GM15510 (cell line): ENCODE results near the gene CD6.

Experiments
- POLR2A ChIP-seq: IDR thresholded peaks from 3 replicates; pipeline ENCODE4 v1.6.1; 2011; ENCODE audit warnings: borderline replicate concordance; ENCODE audit not compliant: insufficient read length; ENCODE audit errors: extremely low read depth

Gene CD6

GRCh38 chr11:61055776-61056175 is 84.3 kb downstream of the CD6 start:
- no peak for TF ChIP-seq POLR2A

DNA sequence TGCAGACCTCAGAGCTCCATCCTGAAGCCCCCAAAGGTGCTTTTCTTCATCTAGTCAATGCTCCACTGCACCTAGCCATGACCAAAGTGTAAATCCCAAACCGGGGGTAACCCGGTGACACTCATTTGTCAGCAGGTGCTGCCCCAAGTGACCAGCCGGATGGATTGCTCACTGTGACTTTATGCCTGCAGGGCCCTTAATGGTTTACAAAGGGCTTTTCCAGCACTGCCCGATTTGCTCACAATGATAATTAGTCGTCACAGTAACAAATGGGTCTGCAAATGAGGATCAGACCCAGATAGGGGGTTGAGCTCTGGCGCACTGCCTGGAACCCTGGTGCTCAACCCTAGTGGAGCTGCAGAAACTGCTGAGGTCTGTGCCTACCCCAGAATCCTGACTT is 85.1 kb downstream of the CD6 start:
- TF ChIP-seq POLR2A = no peak

DNA sequence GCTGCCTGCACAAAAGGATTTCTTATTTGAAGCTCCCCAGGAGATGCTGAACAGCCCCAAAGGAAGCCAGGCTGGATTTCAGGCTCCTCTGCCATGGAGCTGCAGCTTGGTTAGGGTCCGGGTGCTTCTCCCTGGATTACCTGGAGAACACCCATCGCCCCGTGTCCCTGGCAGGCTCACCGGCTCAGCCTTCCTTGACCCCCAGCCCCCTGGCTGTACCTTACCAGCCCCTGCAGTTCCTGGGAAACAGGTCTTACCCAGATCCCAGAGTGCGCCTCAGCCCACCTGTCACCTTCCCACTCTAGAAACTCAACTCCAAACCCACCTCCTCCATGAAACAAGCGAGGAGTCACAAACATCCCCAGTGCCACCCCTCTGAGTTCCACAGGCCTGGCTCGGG is 85.5 kb downstream of the CD6 start:
- TF ChIP-seq POLR2A = no peak

- no peak for TF ChIP-seq POLR2A
Measured at GRCh38 chr11:61057615-61058014, 86.1 kb downstream of the CD6 start.

DNA sequence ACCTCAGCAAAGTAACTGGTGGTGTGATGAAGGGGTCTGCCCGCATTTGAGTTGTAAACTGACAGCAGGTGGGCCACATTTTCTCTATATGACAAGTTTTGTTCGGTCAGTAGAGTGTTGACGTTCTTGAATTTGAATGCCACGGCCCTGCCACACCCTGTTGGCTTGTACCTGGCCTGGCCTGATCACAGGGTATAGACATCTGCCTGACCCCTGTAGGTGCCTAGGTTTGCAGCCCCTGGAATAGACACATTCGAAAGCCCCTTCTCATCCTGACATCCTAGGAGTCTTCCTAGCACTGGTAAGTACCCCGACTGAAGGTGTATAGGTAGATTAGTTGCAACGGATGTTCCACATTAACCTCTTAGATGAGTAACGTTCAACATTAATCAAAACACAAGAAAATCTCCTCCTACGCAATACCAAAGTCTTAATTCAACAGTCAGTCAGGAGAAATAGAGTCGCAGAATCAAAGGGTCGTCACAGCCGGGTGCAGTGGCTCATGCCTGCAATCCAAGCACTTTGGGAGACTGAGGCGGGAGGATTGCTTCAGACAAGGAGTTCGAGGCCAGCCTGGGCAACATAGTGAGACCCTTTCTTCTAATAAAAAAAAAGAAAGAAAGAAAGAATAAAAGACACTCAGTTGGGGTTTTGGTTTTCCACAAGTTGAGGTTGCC is 87.2 kb downstream of the CD6 start:
- TF ChIP-seq POLR2A = no peak

GRCh38 chr11:61059260-61059752 is 87.8 kb downstream of the CD6 start:
- no peak for TF ChIP-seq POLR2A

DNA sequence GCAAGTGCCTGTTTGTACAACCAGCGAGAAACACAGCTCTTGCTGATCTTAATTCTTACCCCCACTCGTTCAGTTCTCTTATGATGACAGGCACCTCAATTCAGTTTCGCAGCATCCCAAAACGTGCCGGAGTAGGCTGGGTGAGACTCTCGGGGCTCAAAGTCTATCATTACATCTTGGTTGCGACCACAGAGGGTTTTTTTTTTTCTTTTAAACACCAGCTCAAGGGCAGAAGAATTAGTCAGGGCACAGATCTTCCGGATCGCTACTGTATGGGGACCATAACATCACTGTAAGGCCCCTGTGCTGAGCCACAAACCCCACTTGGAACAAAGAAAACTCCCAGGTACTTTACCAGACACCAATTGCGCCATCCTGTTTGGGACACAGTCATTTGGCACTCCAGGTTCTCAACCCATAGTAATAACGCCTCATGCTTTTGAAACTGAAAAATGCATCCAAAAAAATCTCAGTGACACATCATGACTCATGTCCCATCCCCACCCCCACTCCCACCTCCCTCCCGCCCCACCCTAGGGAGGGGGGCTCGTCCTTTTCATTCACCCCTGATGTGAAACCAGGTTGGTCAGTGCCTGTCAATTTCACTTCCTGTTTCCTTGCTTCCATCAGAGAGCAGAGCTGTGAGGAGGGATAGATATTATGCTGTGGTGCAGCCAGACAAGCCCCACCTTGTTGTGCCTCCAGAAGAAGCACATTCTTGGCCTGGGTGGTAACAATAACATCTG is 89.8 kb downstream of the CD6 start:
- no peak for TF ChIP-seq POLR2A

DNA sequence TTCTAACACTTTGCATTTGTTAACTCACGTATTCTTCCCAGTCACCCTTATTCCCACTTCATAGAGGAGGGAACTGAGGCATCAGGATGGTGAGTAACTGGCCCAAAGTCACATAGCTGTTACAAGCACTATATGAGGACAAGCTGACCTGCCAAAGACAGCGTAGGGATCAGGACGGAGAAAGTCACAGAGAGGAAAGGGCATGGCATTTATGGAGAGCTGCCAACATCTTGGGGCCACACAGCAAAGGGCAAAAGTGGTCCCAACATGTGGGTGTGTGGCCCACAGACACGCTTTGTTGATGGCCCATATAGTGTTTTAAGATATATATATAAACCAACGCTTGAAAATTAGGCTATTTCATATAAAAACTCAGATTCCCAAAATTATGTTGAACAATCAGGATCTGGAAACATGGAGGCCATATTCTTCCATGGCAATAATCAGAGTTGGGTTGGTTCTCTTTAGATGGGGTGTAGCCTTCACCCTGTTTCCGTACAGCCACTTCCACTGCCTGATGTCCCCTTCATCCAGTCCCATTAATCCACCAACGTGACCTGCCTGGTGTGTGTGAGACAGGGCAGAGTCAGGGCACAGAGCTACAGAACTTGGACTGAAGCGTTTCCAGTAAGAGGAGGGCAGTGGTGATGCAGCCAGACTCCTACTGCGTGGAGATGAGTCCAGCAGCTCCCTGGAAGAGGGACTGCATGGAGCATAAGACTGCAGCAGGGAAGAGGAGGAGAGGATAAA is 90.9 kb downstream of the CD6 start:
- TF ChIP-seq POLR2A = no peak

- no peak for TF ChIP-seq POLR2A
Measured at GRCh38 chr11:61065955-61066638, 94.6 kb downstream of the CD6 start.

GRCh38 chr11:61066645-61067044 is 95.2 kb downstream of the CD6 start:
- no peak for TF ChIP-seq POLR2A

GRCh38 chr11:61067782-61068446 is 96.4 kb downstream of the CD6 start:
- TF ChIP-seq POLR2A = no peak

DNA sequence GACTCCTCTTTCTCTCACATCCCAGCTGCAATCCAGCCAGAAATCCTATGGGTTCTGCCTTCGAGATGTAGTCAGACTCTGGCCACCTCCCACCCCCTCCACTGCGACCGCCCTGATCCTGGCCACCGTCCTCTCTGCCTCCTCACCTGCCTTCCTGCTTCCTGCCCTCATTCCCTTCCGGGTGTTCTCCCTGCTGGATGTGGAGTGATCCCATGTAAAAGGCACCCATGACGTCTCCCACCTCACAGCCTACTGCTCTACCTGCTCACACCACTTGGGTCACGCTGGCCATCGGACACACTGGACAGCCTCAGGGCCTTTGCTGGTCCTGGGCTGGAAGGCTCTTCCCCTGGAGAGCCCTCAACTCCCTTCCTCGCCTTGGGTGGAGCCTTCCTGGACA is 97.1 kb downstream of the CD6 start:
- TF ChIP-seq POLR2A = no peak

GRCh38 chr11:61069427-61069826 is 97.9 kb downstream of the CD6 start:
- no peak for TF ChIP-seq POLR2A
